ENCODE results near the gene SNX9. TPM values are rescaled to one million over a fixed set of nuclear protein-coding genes. Genes with fewer than 3 reads are reported as not detected.

Gene SNX9
- total RNA-seq, 2 experiments from 2014 or later, result 44.9 to 45.1 TPM

GRCh38 chr6:157834549-157834948, 11.5 kb downstream of the SNX9 start:
- peaks cover 44% of the 10 kb centered on the region for H3K9me3 Mint-ChIP-seq
- peaks cover 83% of the 10 kb centered on the region for H3K4me1 Mint-ChIP-seq (ENCODE audit: low read depth)
- DNase-seq (no peak), ATAC-seq (no peak)
- ChIA-PET CTCF (interaction anchor here (0.7 to 2.2 kb wide), 8 partner anchors 11 to 78 kb away, joined by 3 to 7 read pairs (median 4); no protein-coding TSS in a partner anchor), POLR2A (interaction anchor here (0.7 to 9.3 kb wide), 5 partner anchors 9 to 75 kb away, joined by 3 to 102 read pairs (median 12); no protein-coding TSS in a partner anchor)
- no peak for TF ChIP-seq CTCF (IDR thresholded peaks at IDR 0.05)
- no peaks in the 10 kb centered on the region for H3K27me3 Mint-ChIP-seq
- intact Hi-C loops (cut with micrococcal nuclease), result loop anchor here (5.0 kb wide), 1 partner anchor 33 kb away; no protein-coding TSS in a partner anchor
- peak overlapping the region; percentile 26 for H3K27ac Mint-ChIP-seq
- peaks cover 63% of the 10 kb centered on the region for H3K36me3 Mint-ChIP-seq (ENCODE audit: low read depth)
- no peak overlapping the region for H3K4me3 Mint-ChIP-seq

- peaks cover 40% of the 10 kb centered on the region for H3K36me3 Mint-ChIP-seq (ENCODE audit: low read depth)
Measured at GRCh38 chr6:157838718-157839430, 15.8 kb downstream of the SNX9 start.

GRCh38 chr6:157839606-157840005, 16.6 kb downstream of the SNX9 start:
- H3K27ac Mint-ChIP-seq, result no peak overlapping the region
- H3K9me3 Mint-ChIP-seq, result peaks cover 10% of the 10 kb centered on the region
- no peak for TF ChIP-seq CTCF (IDR thresholded peaks at IDR 0.05)
- H3K36me3 Mint-ChIP-seq (ENCODE audit: low read depth), result peaks cover 39% of the 10 kb centered on the region
- ATAC-seq (no peak), DNase-seq (no peak)
- ChIA-PET POLR2A (interaction anchor here (1.2 kb wide), 2 partner anchors 8 to 20 kb away, joined by 4 read pairs; no protein-coding TSS in a partner anchor), CTCF (interaction anchor here (1.2 to 1.9 kb wide), 2 partner anchors 11 to 17 kb away, joined by 3 to 6 read pairs; no protein-coding TSS in a partner anchor)
- no peak overlapping the region for H3K4me3 Mint-ChIP-seq
- peaks cover 82% of the 10 kb centered on the region for H3K4me1 Mint-ChIP-seq (ENCODE audit: low read depth)
- intact Hi-C loops (cut with micrococcal nuclease), result no loop called here
- H3K27me3 Mint-ChIP-seq, result no peaks in the 10 kb centered on the region

More at GRCh38 chr6:157838718-157839430, 15.8 kb downstream of the SNX9 start:
- Mint-ChIP-seq H3K9me3 (peaks cover 12% of the 10 kb centered on the region), H3K4me1 (ENCODE audit: low read depth) (peaks cover 81% of the 10 kb centered on the region), H3K4me3 (no peak overlapping the region), H3K27ac (no peak overlapping the region), H3K27me3 (no peaks in the 10 kb centered on the region)
- POLR2A ChIA-PET, result interaction anchor here (1.0 to 1.9 kb wide), 4 partner anchors 9 to 77 kb away, joined by 3 to 5 read pairs (median 4); no protein-coding TSS in a partner anchor
- ATAC-seq (no peak), DNase-seq (no peak)
- CTCF ChIA-PET, result interaction anchor here (1.2 to 2.6 kb wide), 2 partner anchors 79 to 82 kb away, joined by 3 to 6 read pairs; no protein-coding TSS in a partner anchor
- TF ChIP-seq CTCF (IDR thresholded peaks at IDR 0.05), result no peak
- intact Hi-C loops (cut with micrococcal nuclease), result no loop called here

GRCh38 chr6:157840261-157840660, 17.2 kb downstream of the SNX9 start:
- Mint-ChIP-seq H3K4me1 (ENCODE audit: low read depth) (peaks cover 82% of the 10 kb centered on the region), H3K27ac (no peak overlapping the region), H3K36me3 (ENCODE audit: low read depth) (peaks cover 36% of the 10 kb centered on the region), H3K4me3 (no peak overlapping the region), H3K27me3 (no peaks in the 10 kb centered on the region), H3K9me3 (peaks cover 8% of the 10 kb centered on the region)
- DNase-seq (no peak), ATAC-seq (no peak)
- no peak for TF ChIP-seq CTCF (IDR thresholded peaks at IDR 0.05)
- ChIA-PET POLR2A (interaction anchor here (1.2 to 1.3 kb wide), 3 partner anchors 8 to 80 kb away, joined by 3 to 4 read pairs (median 4); no protein-coding TSS in a partner anchor), CTCF (interaction anchor here (1.1 to 1.9 kb wide), 4 partner anchors 12 to 83 kb away, joined by 3 to 6 read pairs (median 3); no protein-coding TSS in a partner anchor)
- intact Hi-C loops (cut with micrococcal nuclease), result no loop called here
